Stomach (tissue), 4 donors: ENCODE measurements around the gene DLX6.

ENCODE experiments used
- CTCF ChIP-seq, 7 experiments: fragments of 450-650 bp in 4 of 7; fragments of 200-600 bp in 3 of 7; sonication (generic) in 3 of 7; IDR thresholded peaks; one replicate each; pipeline ENCODE4 v1.5.1; 2016 to 2019; ENCODE audit warnings: antibody characterized with exemption in 7 of 7, control low read depth in 2 of 7, mild to moderate bottlenecking in 1 of 7
- EP300 ChIP-seq: sonication (generic); formaldehyde crosslinking; IDR thresholded peaks from one replicate; pipeline ENCODE4 v1.6.1; 2017; ENCODE audit warnings: antibody characterized with exemption

GRCh38 chr7:96977445-96977844 lies 27.9 kb upstream of the DLX6 start:
- TF ChIP-seq CTCF (IDR thresholded peaks at IDR 0.05): no peak
- TF ChIP-seq EP300: no peak
